Neural crest cell (in vitro differentiated cells): Measurements from ENCODE around the gene LCP1. TPM values are rescaled to one million over a fixed set of nuclear protein-coding genes. Genes with fewer than 3 reads are reported as not detected.
A peak's percentile ranks its signal among the peaks of the same experiment; 100 is the strongest.

Experiments used
- DNase-seq: peaks from one replicate; pipeline ENCODE4 v3.0.0; 2021; ENCODE audit warnings: low read depth, mixed read lengths, low spot score
- H3K27ac Mint-ChIP-seq: one replicate; pipeline ENCODE4 v1.8.0; 2021; ENCODE audit warnings: mild to moderate bottlenecking, mixed read lengths; ENCODE audit not compliant: unreplicated experiment
- H3K27me3 Mint-ChIP-seq: 2 replicates; pipeline ENCODE4 v1.8.0; 2021; ENCODE audit warnings: low read depth, mild to moderate bottlenecking, mixed read lengths
- H3K36me3 Mint-ChIP-seq: 2 replicates; pipeline ENCODE4 v1.8.0; 2021; ENCODE audit warnings: low read depth, mild to moderate bottlenecking, mixed read lengths
- H3K4me1 Mint-ChIP-seq: 2 replicates; pipeline ENCODE4 v1.8.0; 2021; ENCODE audit warnings: mixed read lengths
- H3K4me3 Mint-ChIP-seq: one replicate; pipeline ENCODE4 v1.8.0; 2021; ENCODE audit warnings: mild to moderate bottlenecking, mixed read lengths
- H3K9me3 Mint-ChIP-seq: 2 replicates; pipeline ENCODE4 v1.8.0; 2021; ENCODE audit warnings: mixed read lengths
- total RNA-seq: library from RNA; stranded (reverse); gene quantifications from 2 replicates; pipeline ENCODE4 v1.2.1, GENCODE V29; 2021
- TF ChIP-seq, protein P1 (sequence below): fragments of 200-600 bp; sonication (generic); conservative IDR thresholded peaks from 2 replicates; pipeline ENCODE4 v1.5.0; 2021; ENCODE audit warnings: antibody characterized with exemption, mild to moderate bottlenecking

LCP1 gene
- total RNA-seq, 1 donor from 2014 or later = 7.6 TPM

DNA sequence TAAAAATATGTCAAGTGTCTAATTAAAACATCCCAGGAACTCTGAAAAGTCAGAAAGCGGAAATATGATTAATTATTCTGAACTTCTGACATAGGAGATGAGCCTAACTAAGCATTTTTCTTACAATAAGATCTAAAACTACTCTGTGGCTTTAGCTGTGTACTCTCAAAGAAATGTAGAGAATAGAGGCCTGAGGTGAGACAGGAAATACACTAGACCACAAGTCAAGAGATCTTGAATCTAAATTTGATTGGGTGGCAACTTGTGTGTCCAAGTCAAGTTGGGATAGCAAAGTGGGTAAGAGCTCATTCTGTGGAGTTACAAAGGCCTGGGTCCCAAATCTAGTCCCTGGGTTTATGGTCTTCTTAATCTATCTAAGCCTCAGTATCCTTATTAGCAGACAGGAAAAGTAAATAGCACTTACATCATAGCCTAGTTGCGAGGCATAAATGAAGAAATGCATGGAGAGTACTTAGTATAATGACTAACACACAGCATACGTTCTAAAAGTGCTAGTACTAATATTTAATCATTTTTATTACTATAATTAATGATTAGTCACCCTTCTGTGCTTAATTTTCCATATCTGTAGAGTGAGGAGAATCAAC is 20.3 kb upstream of the LCP1 start:
- Mint-ChIP-seq H3K9me3 (no peaks in the 10 kb centered on the region), H3K4me1 (peaks cover 16% of the 10 kb centered on the region), H3K27ac (no peak overlapping the region), H3K27me3 (no peaks in the 10 kb centered on the region), H3K4me3 (no peak overlapping the region), H3K36me3 (no peaks in the 10 kb centered on the region)
- no peak for DNase-seq
- TF ChIP-seq, protein P1, sequence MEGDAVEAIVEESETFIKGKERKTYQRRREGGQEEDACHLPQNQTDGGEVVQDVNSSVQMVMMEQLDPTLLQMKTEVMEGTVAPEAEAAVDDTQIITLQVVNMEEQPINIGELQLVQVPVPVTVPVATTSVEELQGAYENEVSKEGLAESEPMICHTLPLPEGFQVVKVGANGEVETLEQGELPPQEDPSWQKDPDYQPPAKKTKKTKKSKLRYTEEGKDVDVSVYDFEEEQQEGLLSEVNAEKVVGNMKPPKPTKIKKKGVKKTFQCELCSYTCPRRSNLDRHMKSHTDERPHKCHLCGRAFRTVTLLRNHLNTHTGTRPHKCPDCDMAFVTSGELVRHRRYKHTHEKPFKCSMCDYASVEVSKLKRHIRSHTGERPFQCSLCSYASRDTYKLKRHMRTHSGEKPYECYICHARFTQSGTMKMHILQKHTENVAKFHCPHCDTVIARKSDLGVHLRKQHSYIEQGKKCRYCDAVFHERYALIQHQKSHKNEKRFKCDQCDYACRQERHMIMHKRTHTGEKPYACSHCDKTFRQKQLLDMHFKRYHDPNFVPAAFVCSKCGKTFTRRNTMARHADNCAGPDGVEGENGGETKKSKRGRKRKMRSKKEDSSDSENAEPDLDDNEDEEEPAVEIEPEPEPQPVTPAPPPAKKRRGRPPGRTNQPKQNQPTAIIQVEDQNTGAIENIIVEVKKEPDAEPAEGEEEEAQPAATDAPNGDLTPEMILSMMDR = no peak

DNA sequence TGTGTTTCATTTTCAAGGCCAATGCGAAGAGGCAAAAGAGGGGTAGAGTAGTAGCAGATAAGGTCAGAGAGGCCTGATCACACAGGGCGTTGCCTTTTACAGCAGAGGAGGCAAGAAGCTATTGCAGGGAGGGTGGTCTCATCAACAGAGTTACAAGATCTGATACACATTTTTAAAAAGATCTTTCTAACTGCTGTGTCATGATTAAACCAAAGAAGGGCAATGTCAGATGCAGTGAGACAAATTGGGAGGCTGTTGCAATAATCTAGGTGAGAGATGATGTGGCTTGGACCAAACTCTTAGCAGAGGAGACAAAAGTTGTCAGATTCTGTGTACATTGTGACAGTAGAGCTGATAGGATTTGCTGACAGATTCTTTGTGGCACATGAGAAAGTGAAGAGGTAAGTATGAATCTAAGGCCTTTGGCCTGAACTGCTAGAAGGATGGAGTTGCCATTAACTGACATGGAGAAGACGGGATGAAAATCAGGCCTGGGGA is 16.8 kb upstream of the LCP1 start:
- peaks cover 7% of the 10 kb centered on the region for H3K4me1 Mint-ChIP-seq
- no peaks in the 10 kb centered on the region for H3K9me3 Mint-ChIP-seq
- no peak overlapping the region for H3K4me3 Mint-ChIP-seq
- no peaks in the 10 kb centered on the region for H3K36me3 Mint-ChIP-seq
- no peak overlapping the region for H3K27ac Mint-ChIP-seq
- no peak for DNase-seq
- TF ChIP-seq, protein P1 = no peak
- H3K27me3 Mint-ChIP-seq = no peaks in the 10 kb centered on the region

DNA sequence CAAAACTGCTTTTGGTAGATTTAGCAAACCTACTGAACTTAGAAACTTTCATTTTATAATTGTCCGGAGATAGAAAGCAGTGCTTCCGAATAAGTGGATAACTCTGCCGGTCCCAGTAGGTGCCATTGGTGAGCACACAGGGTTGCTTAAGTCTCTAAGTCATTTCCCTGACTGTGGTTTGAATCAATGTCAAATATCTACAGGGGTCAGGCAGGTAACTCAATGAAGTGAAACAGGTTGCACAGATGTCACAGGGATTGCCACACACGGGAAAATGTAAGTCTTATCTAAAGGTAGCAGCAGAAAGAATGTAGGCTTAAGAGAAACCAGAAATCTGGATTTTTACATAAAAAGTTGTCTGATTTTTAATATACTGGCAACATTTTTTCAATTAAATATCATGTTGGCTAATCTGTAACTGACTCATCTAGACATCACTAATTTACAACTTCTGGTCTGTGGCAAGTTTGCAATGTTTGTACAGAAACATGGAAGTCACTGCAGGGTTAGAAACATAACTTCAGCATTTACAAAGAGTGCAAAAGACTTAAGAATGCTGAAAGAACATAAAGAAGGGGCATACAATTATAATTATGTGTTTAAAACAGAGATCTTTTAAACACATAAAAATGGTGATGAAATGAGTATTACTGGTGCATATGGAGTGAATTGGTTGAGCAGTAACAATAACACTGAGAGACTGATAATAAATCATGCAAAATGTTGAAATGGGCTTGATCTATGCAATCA is 15.5 kb upstream of the LCP1 start:
- Mint-ChIP-seq H3K9me3 (no peaks in the 10 kb centered on the region), H3K4me1 (no peaks in the 10 kb centered on the region), H3K4me3 (no peak overlapping the region), H3K27me3 (no peaks in the 10 kb centered on the region), H3K36me3 (no peaks in the 10 kb centered on the region), H3K27ac (no peak overlapping the region)
- TF ChIP-seq, protein P1 = no peak
- DNase-seq = no peak

DNA sequence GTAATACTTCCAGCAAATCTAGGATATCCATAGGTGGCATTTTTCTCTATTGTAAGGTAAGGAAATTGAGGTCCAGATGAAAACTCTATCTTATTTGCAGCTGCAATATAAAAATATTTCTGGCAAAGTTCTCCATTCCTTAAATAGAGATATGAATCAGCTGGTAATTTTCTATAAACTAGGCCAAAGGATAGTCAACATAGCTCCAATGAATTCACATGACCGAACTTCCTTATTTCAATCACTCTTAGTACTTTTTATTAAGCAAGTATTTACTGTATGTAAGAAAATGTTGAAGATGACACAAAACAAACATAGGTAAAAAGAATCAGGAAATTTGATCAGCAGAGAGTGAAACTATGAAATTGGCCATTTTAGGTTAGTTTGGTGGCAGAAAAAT is 13.0 kb upstream of the LCP1 start:
- Mint-ChIP-seq H3K36me3 (no peaks in the 10 kb centered on the region), H3K4me1 (no peaks in the 10 kb centered on the region), H3K9me3 (no peaks in the 10 kb centered on the region)

DNA sequence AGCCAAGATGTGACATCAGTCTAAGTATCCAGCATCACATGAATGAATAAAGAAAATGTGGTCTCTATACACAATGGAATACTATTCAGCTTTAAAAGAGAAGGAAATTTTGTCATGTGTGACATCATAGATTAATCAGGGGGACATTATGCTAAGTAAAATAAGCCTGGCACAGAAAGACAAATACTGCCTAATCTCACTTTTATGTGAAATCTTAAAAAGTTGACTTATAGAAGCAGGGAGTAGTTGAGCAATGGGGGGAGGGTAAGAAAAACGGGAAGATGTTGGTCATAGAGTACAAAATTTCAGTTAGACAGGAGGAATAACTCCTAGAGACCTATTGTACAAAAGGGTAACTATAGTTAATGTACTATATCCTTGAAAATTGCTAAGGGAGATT is 10.4 kb upstream of the LCP1 start:
- DNase-seq = no peak
- H3K9me3 Mint-ChIP-seq = no peaks in the 10 kb centered on the region
- no peaks in the 10 kb centered on the region for H3K4me1 Mint-ChIP-seq
- H3K27me3 Mint-ChIP-seq = no peaks in the 10 kb centered on the region
- no peak overlapping the region for H3K4me3 Mint-ChIP-seq
- H3K27ac Mint-ChIP-seq = peak overlapping the region; percentile 5
- TF ChIP-seq, protein P1 = no peak
- no peaks in the 10 kb centered on the region for H3K36me3 Mint-ChIP-seq

More for the DNA sequence above, 13.0 kb upstream of the LCP1 start:
- H3K4me3 Mint-ChIP-seq = no peak overlapping the region
- TF ChIP-seq, protein P1 = no peak
- H3K27ac Mint-ChIP-seq = no peak overlapping the region
- no peaks in the 10 kb centered on the region for H3K27me3 Mint-ChIP-seq
- DNase-seq = no peak
